ENCODE results near the gene UXS1.

DNA sequence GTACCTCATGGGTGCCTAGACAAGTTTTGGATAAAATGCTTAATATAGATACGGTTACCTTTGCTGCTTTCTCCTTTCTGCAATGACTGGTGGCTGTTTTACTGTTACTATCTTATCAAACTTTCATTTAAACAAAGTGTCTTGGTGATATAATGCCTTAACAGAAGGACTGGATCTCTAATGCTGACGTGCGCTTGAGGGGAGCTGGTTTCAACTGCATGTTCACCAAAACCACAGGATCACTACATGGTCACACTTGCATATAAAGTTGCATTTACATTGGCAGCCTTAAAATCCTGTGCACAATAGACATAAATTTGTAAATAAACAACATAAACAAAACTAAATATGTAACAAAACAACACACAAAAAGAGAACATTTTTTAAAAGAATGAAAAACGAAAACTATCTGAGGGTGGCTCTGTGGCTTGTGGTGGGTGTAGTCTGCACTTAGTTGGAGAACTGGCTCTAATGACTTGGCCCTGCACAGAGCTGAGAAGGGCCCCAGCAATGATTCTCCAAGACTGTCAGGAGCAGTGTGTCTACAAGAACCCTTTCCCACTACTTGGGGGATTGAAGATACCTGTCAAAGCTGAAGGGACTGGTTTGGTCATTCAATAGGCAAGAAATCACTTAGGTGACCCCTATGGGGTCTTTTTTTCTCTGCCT, 135.5 kb downstream of the UXS1 start:
- no peak for TF ChIP-seq TAF1 (IDR thresholded peaks at IDR 0.05; ENCODE audit: borderline replicate concordance, low read depth, low read length)
- TF ChIP-seq POLR2AphosphoS5 (IDR thresholded peaks at IDR 0.05; ENCODE audit: low read depth, low read length): no peak
- no peak for TF ChIP-seq RXRA (IDR thresholded peaks at IDR 0.05; ENCODE audit: borderline replicate concordance, low read depth)
- no peak for TF ChIP-seq GABPA (IDR thresholded peaks at IDR 0.05; ENCODE audit: low read depth)
- TF ChIP-seq, protein P1, sequence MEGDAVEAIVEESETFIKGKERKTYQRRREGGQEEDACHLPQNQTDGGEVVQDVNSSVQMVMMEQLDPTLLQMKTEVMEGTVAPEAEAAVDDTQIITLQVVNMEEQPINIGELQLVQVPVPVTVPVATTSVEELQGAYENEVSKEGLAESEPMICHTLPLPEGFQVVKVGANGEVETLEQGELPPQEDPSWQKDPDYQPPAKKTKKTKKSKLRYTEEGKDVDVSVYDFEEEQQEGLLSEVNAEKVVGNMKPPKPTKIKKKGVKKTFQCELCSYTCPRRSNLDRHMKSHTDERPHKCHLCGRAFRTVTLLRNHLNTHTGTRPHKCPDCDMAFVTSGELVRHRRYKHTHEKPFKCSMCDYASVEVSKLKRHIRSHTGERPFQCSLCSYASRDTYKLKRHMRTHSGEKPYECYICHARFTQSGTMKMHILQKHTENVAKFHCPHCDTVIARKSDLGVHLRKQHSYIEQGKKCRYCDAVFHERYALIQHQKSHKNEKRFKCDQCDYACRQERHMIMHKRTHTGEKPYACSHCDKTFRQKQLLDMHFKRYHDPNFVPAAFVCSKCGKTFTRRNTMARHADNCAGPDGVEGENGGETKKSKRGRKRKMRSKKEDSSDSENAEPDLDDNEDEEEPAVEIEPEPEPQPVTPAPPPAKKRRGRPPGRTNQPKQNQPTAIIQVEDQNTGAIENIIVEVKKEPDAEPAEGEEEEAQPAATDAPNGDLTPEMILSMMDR (IDR thresholded peaks at IDR 0.05): no peak
- TF ChIP-seq FOXJ3 (CRISPR knock-in tag; IDR thresholded peaks at IDR 0.05): no peak
- no peak for TF ChIP-seq NFIC (IDR thresholded peaks at IDR 0.05; ENCODE audit: borderline replicate concordance)
- no peak for TF ChIP-seq RFX5 (IDR thresholded peaks at IDR 0.05; ENCODE audit: low read length)
- TF ChIP-seq FOSL2 (IDR thresholded peaks at IDR 0.05; ENCODE audit: borderline replicate concordance, low read depth): no peak
